AML-193 (cell line): ENCODE measurements around the gene PAF1.

Experiments used
- DNase-seq, 2 experiments: peaks; one replicate each; lab custom pipeline; 2025; lab: John Stamatoyannopoulos, UW

The PAF1 gene

DNA sequence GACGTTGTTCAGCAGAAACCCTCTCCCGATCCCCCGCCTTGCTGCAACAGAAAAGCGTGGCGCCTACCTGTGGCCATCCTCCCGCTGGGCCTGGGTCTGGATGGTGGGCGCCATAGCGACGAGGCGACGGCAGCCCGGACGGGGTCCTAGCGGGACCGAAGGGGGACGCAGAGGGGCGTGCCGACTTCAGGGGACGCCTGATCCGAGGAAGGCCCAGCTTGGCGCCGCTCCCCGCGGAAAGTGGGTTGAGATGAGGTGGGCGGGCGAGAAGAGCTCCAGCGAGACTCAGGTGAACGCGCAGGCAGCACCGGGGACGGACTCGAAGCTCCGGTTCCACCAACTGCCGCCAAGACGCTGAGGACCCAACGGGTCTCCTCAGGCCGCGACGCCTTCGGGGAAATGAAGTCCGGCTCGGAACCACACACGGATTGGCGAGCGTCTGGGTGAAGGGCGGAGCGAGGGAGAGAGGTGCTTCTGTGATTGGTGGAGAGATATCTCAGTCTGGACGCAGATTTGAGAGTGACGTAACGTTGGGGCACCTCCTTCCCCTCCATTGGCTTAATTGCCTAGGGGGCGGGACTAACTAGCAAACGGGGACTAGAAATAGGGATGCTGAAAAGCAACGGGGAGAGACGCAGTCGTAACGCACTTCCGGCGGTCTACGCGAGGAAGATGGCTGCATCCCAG lies at the start of gene PAF1, which contains the start of gene MED29:
Gene PAF1, minus strand, starts transcription at position 356 of the 687 bp plus-strand sequence. Its CDS starts 242 bp downstream, at position 114.
Gene MED29, plus strand, starts transcription at position 628 of the 687 bp plus-strand sequence. Its CDS starts 45 bp downstream, at position 673.
- DNase-seq = peak; percentile 98 to 99

DNA sequence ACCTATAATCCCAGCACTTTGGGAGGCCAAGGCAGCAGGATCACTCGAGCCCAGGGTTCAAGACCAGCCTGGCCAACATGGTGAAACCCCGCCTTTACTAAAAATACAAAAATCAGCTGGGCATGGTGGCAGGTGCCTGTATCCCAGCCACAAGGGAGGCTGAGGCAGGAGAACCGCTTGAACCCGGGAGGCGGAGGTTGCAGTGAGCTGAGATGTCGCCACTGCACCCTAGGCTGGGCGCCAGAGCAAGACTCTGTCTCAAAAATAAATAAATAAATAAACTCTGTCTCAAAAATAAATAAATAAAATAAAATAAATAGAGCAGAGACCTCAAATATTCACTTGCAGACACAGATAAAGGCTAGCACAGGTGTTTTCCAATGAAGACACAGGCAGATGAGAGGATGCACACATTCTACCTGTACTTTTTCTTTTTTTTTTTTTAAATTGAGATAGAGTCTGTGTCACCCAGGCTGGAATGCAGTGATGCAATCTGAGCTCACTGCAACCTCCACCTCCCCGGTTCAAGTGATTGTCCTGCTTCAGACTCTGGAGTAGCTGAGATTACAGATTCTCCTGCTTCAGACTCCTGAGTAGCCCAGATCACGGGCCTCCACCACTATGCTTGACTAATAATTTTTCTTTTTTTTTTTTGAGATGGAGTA lies 47.5 kb upstream of the PAF1 start:
- no peak for DNase-seq

DNA sequence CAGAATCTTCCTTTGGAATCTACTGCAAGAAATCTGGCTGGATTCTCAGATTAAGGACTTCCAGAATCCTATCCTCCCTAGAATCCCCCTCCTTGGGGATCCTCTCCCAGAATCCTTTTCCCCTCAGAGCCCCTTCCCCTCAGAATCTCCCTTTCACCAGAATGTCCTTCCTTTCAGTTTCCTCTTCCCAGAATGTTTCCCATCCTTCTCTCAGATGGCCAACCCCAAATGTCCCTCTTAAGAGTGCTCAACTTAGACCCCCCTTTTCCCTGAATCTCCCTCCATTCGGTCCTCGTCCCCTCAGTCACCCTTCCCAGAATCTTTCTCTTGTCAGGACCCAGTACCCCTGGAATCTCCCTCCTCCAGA lies 45.4 kb upstream of the PAF1 start:
- DNase-seq = no peak

DNA sequence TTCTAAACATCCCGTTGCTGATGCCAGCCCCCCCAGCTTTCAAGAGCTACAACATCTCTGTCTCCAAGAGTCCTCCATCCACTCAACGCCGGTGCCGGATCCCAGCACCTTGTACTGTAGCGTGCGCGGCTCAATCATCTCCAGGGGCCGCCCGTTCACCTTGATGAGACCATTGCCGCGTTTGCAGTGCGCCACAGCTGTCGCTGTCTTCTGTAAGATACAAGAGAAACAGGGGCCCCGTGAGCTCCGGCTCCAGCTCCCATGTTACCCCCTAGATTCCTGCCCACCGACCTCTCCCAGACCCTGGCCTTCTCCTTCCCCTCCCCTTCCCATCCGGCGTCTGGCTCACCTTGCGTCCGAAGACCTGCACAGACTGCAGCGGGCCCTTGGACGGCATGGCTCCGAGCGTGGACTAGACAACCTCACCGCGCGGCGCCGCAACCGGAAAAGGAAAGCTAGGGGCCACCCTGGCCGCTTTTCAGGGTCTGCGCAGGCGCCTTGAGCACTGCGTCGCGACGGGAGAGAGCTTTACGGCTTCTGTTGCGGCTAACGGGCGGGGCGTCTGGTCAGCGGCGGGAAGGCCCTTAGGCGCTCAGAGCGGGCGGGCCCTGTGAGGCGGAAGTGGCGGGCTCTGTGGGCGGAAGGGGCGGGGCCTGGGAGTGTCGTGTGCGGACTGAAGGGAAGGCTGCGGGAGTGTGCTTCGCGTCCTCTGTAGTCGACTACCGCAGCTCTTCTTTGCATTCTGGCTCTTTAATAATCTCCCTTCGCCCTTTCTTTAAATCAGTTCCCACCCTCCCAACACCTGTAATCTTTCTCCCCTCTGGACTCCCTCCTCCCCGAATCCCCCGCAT lies 44.8 kb upstream of the PAF1 start, which contains the start of gene RPS16:
Gene RPS16, minus strand, starts transcription at position 451 of the 851 bp plus-strand sequence. Its CDS starts 54 bp downstream, at position 397.
- peak; percentile 95 to 98 for DNase-seq

DNA sequence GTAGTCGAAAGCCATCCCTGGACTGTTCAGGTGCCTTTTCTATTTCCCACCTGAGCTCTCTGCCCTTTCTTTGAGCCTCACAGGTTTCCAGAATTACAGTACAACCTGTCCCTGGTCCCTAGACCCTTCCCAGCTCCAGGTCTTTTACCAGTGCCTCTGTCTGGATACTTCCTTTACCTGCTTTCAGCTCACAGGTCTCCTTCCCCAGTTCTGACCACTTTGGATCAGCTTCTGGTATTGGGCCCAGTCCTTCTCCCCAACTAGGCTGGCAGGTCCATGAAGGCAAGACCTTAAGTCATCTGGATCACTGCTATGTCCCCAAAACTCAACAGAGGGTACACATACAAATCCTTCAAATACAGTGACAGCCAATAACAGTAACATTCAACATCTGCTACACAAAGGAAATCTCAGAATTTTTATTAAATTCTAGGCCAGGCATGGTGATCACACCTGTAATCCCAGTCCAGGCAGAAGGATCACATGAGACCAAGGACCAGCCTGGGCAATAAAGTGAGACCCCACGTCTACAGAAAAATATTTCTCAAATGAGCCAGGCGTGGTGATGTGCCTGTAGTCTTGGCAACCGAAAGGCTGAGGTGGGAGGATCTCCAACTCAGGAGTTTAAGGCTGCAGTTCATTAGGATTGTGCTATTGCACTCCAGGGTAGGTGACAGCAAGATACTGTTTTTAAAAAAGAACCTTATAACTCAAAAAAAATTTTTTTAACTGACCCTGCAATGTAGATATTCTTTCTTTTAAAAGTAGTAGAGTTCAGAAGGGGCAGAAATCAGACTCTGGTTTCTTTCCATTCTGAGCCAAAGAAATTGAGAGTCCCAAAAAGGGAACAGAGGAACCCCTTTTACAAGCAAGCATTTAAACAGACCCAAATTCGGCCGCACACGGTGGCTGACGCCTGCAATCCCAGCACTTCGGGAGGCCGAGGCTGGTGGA lies 43.5 kb upstream of the PAF1 start:
- DNase-seq = no peak

DNA sequence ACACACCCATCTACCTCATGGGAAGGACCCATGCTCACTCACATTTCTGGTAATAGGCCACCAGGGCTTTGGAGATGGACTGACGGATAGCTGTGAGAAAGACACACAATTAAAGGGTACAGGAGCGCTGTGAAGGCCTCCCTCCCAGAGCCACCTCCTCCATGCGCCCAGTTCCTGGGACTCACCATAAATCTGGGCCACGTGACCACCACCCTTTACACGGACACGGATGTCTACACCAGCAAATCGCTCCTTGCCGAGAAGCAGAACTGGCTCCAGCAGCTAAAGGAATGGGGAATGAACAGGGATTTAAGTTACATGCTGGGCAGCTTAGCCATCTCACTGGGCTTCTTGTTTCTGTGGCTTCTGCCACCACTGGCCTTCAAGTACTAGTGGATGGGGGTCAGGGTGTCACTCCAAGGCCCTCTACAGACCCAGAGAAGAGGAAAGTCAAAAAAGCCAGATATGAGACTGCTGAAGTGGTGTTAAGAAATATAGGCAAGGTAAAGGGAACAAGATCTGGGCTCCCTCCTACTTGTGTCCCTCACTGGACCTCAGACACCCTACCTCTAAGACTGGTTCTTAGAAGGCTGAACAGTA lies 42.7 kb upstream of the PAF1 start:
- no peak for DNase-seq

DNA sequence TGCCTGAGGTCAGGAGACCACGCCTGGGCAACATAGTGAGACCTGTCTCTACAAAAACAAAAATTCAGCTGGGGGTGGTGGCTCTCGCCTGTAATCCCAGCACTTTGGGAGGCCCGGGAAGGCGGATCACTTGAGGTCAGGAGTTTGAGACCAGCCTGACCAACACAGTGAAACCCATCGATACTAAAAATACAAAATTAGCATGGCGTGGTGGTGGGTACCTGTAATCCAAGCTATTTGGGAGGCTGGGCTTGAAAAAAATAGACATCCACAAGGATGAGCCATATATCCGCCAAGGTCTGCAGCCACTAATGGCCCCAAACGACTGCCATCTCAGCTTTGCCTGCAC lies 41.7 kb upstream of the PAF1 start:
- no peak for DNase-seq

DNA sequence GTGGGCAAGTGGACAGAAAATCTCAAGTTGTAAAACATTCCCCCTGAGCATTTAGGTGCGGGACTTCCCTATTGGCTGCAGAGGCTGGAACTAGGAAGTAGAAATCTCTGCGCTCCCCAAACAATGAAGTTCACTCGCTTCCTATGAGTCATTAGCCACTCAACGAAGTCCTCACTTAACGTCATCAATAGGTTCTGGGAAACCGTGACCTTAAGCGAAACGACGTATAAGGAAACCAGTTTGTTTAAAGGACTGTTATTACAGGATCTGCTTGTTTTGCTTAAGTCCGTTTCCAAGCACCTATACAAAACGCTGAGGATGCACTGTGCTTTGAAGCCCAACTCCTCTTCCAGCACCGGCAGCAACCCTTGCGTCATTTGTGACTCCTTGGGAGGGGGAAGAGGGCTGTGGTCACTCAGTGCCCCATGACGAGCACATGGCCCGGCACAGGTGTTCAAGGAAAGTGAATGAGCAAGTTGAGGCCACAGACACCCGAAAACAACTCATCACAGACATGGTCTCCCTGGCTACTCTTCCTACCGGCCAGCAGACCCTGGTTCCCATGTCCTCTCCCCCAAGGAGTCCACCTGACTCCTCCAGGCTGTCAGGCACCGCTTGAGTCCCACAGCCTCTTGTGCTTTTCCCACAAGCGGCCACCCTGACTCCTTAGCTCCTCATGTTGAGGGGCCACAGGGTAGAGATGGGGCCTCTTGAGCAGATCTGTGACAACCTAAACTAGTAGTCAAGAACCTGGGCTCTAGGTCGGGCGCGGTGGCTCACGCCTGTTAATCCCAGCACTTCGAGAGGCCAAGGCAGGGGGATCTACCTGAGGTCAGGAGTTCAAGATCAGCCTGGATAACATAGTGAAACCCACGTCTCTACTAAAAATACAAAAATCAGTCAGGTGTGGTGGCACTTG lies 40.0 kb upstream of the PAF1 start:
- DNase-seq = peak; percentile 80 to 84

DNA sequence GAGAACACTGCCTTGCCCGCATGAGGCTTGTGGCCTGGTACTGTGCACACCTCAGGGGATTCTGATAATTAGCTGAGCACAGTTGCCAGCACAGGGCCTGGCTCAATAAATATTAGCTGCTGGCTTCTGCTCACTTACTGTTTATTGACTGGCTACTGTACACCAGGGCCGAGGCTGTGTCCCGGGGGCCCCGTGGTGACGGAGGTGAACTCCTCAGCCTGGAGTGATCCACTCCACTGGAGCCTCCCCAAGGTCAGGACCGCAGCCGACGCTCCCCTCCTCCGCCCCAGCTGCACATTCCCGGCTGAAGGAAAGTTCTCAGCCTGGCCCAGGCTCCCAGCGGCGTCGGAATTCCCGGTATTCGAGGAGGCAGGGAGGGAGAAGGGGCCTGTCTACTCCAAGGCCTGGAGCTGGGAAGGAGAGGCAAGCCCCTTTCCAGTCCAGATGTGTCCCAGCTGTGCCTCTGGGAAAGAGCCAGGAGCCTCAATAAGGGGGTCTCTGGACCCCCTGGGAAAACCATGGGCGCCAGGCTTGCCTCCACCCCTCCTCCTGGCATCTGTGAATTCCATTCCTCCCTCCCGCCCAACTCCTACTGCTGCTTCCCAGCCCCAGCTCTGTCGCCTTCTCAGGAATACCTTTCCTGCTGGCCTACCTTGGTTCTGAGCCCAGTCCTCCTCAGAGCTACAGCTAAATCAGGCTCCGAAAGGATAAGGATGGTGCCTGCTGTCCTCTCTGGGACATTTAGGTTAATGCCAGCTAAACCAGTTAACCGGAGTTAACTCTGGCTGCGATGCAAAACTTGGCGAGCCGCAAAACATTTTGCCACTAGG lies 37.6 kb upstream of the PAF1 start:
- no peak for DNase-seq

DNA sequence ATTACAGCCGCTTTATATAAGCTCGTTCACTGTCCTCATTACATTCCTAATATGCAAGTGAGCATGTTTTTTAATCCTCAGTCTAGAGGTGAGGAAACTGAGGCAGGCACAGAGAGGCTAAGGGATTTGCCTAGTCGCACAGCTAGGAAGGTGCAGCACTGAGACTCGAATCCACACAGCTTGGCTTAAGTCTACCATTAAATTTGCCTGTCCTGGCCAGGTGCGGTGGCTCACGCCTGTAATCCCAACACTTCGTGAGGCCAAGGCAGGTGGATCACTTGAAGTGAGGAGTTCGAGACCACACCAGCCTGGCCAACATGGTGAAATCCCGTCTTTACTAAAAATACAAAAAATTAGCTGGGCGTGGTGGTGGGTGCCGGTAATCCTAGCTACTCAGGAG lies 36.8 kb upstream of the PAF1 start:
- DNase-seq = no peak

DNA sequence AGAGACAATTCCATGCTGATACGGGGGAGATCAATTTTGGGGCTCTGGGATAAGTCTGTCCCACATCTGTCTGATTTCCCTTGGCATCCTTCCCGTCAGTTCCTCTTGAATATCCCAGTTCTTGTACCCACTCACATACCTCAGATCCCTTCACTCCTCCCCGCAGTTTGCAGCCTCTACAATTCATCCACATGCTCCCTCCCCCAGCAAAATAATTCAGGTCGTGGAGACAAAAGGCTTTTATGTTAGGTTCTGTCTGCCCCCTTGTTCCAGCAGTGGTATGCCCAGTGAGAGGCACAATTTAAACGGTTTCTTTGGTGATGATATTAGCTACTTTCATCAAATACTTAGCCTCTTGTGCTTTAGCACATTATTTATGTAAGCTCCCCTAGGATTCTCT lies 35.3 kb upstream of the PAF1 start:
- no peak for DNase-seq

DNA sequence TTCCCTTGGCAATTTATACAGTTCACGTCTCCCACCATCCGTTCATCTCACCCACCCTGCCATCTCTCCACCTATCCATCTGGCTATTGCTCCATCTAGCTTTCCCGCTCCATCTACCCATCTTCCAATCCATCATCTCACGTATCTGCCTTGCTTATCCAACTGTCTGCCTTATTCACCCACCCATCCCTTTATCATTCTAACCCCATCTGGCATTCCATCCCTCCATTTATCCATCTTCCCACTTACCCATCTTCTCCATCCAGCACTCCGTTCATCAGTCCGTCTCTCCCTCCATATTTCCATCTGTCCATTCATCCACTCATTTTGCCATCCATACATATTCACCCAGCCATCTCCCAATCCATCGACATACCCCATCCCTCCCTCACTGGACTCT lies 34.8 kb upstream of the PAF1 start:
- DNase-seq = no peak

DNA sequence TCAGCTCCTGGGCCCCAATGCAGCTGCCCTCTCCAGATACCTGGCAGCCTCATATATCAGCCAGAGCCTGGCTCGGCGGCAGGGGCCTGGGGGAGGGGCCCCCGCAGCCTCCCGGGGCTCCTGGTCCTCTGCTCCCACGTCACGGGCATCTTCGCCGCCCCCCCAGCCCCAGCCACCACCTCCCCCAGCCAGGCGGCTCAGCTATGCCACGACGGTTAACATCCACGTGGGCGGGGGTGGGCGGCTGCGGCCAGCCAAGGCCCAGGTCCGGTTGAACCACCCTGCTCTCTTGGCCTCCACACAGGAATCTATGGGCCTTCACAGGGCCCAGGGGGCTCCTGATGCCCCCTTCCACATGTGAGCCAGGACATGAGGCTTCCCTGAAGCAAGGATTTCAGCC lies 34.0 kb upstream of the PAF1 start:
- DNase-seq = no peak

DNA sequence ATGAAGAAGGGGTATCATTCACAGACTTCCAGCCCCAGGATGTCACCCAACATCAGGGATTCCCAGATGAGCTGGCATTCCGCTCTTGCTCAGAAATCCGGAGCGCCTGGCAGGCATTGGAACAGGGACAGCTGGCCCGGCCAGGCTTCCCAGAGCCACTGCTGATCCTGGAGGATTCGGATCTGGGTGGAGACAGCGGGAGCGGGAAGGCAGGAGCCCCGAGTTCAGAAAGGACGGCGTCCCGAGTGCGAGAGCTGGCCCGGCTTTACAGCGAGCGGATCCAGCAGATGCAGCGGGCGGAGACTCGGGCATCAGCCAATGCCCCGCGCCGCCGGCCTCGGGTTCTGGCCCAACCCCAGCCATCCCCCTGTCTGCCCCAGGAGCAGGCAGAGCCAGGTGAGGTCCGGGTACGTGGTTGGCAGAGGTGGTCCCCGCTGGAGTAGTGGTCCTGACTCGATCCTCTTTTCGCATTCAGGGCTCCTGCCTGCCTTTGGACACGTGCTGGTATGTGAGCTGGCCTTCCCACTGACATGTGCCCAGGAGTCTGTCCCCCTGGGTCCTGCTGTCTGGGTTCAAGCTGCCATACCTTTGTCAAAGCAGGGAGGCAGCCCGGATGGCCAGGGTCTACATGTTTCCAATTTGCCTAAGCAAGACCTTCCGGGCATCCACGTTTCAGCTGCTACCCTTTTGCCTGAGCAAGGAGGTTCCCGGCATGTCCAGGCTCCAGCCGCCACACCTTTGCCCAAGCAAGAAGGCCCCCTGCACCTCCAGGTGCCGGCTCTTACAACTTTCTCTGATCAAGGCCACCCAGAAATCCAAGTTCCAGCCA lies 32.6 kb upstream of the PAF1 start:
- no peak for DNase-seq

DNA sequence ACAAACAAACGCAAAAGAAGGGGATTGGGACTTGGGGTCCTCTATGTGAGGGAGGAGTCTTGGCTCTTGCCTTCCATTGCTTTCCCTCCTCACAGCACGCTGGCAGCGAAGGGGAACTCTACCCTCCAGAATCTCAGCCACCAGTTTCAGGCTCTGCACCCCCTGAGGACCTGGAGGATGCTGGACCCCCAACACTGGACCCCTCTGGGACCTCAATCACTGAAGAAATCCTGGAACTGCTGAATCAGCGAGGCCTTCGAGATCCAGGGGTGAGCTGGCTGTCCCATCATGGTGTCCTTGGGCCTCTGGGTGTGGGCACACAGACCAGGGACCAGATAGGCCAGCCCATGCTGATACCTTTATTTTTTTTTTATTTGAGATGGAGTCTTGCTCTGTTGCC lies 31.1 kb upstream of the PAF1 start:
- DNase-seq = no peak

DNA sequence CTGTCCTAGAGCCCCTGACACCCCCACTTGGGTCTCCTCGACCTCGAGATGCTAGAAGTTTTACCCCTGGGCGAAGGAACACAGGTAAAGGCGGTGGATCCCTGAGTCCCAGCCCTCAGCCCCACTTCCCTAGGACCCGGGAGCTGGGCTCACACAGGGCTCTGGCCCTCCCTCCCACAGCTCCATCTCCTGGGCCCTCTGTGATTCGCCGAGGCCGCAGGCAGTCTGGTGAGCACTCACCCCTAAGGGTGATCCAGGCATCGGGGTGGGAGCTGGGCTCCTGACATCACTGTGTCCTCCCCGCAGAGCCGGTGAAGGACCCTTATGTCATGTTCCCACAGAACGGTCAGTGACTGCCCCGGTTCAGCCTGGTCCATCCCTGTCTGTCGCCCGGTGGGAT lies 29.9 kb upstream of the PAF1 start:
- no peak for DNase-seq

DNA sequence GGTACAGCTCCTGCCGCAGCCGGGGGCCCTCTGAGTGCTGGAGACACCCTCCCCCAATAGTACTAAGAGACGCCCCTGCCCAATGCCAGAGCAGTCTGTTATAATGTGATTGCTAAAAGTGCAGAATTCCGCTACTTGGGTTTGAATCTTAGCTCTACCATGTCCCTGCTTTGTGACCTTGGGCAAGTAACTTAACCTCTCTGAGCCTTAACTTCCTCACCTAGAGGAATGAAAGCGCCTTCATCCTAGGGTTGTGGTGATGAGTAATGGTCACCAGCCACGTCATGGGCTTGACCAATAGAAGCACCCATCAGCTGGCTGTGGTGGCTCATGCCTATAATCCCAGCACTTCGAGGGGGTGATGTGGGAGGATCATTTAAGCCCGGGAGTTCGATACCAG lies 28.1 kb upstream of the PAF1 start:
- DNase-seq = no peak

DNA sequence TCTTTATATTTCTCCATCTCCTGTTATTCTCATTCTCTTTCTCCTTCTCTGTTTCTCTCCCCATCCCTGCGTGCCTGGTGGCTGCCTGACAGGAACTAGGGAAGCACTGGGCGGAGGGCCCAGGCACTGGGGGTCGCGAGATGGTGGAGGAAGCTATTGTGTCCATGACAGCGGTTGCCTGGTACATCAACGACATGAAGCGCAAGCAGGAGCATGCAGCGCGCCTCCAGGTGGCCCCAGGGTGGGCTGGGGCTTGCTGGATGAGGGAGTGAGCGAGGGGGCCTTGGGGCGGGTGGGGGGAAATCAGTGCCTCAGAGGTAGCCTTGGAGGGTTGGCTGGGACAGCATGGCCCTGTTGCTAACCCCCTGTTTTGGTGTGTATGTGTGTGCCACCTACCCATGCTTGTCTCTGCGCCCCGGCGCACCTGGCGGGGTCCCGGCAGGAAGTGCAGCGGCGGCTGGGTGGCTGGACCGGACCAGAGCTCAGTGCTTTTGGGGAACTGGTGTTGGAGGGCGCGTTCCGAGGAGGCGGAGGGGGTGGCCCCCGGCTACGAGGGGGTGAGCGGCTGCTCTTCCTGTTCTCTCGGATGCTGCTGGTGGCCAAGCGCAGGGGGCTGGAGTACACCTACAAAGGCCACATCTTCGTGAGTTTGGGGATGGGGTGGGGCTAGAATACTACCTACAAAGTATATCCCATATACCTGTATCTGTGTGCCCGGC lies 26.7 kb upstream of the PAF1 start:
- no peak for DNase-seq
